Body of pancreas (tissue), 4 donors: ENCODE measurements around the gene SLC22A3.

Source experiments
- CTCF ChIP-seq, 7 experiments: fragments of 450-650 bp in 4 of 7; fragments of 200-600 bp in 3 of 7; sonication (generic) in 3 of 7; IDR thresholded peaks; one replicate each; pipeline ENCODE4 v1.5.1; 2016 to 2019; ENCODE audit warnings: antibody characterized with exemption in 7 of 7
- POLR2A ChIP-seq, 3 donors: fragments of 450-650 bp; IDR thresholded peaks; one replicate each; pipeline ENCODE4 v1.6.1; 2016; ENCODE audit warnings: antibody characterized with exemption in 3 of 3, mild to moderate bottlenecking in 2 of 3

GRCh38 chr6:160356074-160356744 is 8.0 kb downstream of the SLC22A3 start:
- TF ChIP-seq CTCF (IDR thresholded peaks at IDR 0.05) (no peak), POLR2A (IDR thresholded peaks at IDR 0.05) (no peak)
